C4-2B (cell line): ENCODE results near the gene PDE4A.

Experiments used
- CTCF ChIP-seq: fragments of 450-650 bp; conservative IDR thresholded peaks from 2 replicates; pipeline ENCODE4 v1.5.1; 2017; ENCODE audit warnings: mild to moderate bottlenecking
- ZFX ChIP-seq: fragments of 450-650 bp; IDR thresholded peaks from 2 replicates; pipeline ENCODE4 v1.6.1; 2017

DNA sequence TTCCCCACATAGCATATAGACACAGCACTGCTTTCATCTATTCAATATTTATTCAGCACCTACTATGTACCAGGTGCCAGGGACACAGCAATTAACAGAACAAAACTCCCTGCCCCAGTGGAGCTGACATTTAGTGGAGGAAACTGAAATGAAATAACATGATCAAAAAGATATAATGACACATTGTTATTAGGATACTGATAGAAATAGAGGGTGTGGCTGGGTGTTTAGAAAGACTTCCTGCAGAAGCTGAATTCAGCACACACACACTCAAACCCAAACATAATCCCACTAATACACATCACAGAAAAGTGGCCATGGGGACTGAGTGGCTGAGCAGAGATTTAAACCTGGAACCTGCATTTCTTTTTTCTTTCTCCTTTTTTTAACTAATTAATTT is 13.2 kb upstream of the PDE4A start:
- TF ChIP-seq CTCF (no peak), ZFX (no peak)
